Measurements from ENCODE around the gene OOEP. TPM values are rescaled to one million over a fixed set of nuclear protein-coding genes. Genes with fewer than 3 reads are reported as not detected.
"Not testable (repeated sequence)": the region's sequence is repeated elsewhere in the genome, so short reads cannot be mapped to it uniquely, and the experiment has no call there.

OOEP gene
- polyA plus RNA-seq = under 1 TPM in 2 of 3 donors, not detected in 1; 0.27 to 0.59 TPM

GRCh38 chr6:73369563-73369962 lies at the start of gene OOEP:
Gene OOEP, minus strand, starts transcription at chr6:73369897. Its CDS starts 105 bp downstream, at chr6:73369792.
- 95 to 97% (median 97%) methylated on average over 36 of the region's 36 CpGs for WGBS, 3 donors

GRCh38 chr6:73418081-73418741 lies 48.5 kb upstream of the OOEP start:
- WGBS, 3 donors = 85 to 91% (median 89%) methylated on average over 11 of the region's 11 CpGs
- H3K27ac ChIP-seq (ENCODE audit: low read depth, low read length) = no peak overlapping the region

More at GRCh38 chr6:73369563-73369962, at the start of gene OOEP:
- no peak within 1 kb of the TSS for H3K27ac ChIP-seq (ENCODE audit: low read depth, low read length)

GRCh38 chr6:73413102-73413501 lies 43.4 kb upstream of the OOEP start:
- WGBS, 3 donors = 94 to 100% (median 99%) methylated on average over 3 of the region's 3 CpGs
- no peak overlapping the region for H3K27ac ChIP-seq (ENCODE audit: low read depth, low read length)

- H3K27ac ChIP-seq (ENCODE audit: low read depth, low read length) = no peak overlapping the region
- WGBS, 3 donors = 86 to 97% (median 93%) methylated on average over 1 of the region's 1 CpG
Observed at GRCh38 chr6:73409395-73409794, 39.7 kb upstream of the OOEP start.

- no peak overlapping the region for H3K27ac ChIP-seq (ENCODE audit: low read depth, low read length)
Observed at GRCh38 chr6:73400656-73401055, 31.0 kb upstream of the OOEP start.

- 91 to 98% (median 96%) methylated on average over 10 of the region's 10 CpGs for WGBS, 3 donors
- no peak overlapping the region for H3K27ac ChIP-seq (ENCODE audit: low read depth, low read length)
Observed at GRCh38 chr6:73395875-73396274, 26.2 kb upstream of the OOEP start.

GRCh38 chr6:73394577-73395354 lies 25.1 kb upstream of the OOEP start, which contains the start of gene DDX43:
Gene DDX43, plus strand, starts transcription at chr6:73394828. Its CDS starts 78 bp downstream, at chr6:73394906.
- no peak within 1 kb of the TSS for H3K27ac ChIP-seq (ENCODE audit: low read depth, low read length)
- 58 to 80% (median 73%) methylated on average over 53 to 54 of the region's 54 CpGs for WGBS, 3 donors

- WGBS, 3 donors = 87 to 98% (median 91%) methylated on average over 3 of the region's 3 CpGs
- no peak overlapping the region for H3K27ac ChIP-seq (ENCODE audit: low read depth, low read length)
Observed at GRCh38 chr6:73393278-73393677, 23.6 kb upstream of the OOEP start.

- WGBS, 3 donors = 67 to 74% (median 68%) methylated on average over 4 of the region's 4 CpGs
- H3K27ac ChIP-seq (ENCODE audit: low read depth, low read length) = not testable (repeated sequence)
Observed at GRCh38 chr6:73392188-73392587, 22.5 kb upstream of the OOEP start.

- WGBS, 3 donors = 67 to 77% (median 70%) methylated on average over 2 of the region's 2 CpGs
- H3K27ac ChIP-seq (ENCODE audit: low read depth, low read length) = no peak overlapping the region
Observed at GRCh38 chr6:73391675-73392074, 22.0 kb upstream of the OOEP start.

GRCh38 chr6:73389854-73390253 lies 20.2 kb upstream of the OOEP start:
- H3K27ac ChIP-seq (ENCODE audit: low read depth, low read length) = no peak overlapping the region
- 74 to 87% (median 85%) methylated on average over 10 of the region's 10 CpGs for WGBS, 3 donors

GRCh38 chr6:73388800-73389512 lies 19.3 kb upstream of the OOEP start:
- WGBS, 3 donors = 1 to 3% (median 1%) methylated on average over 38 of the region's 38 CpGs
- H3K27ac ChIP-seq (ENCODE audit: low read depth, low read length) = no peak overlapping the region

- H3K27ac ChIP-seq (ENCODE audit: low read depth, low read length) = no peak overlapping the region
- 32 to 46% (median 36%) methylated on average over 4 of the region's 4 CpGs for WGBS, 3 donors
Observed at GRCh38 chr6:73388433-73388799, 18.7 kb upstream of the OOEP start.

GRCh38 chr6:73382462-73383113 lies 12.9 kb upstream of the OOEP start:
- no peak overlapping the region for H3K27ac ChIP-seq (ENCODE audit: low read depth, low read length)
- 87 to 90% (median 88%) methylated on average over 6 of the region's 6 CpGs for WGBS, 3 donors

GRCh38 chr6:73381531-73381930 lies 11.8 kb upstream of the OOEP start:
- WGBS, 3 donors = 90 to 95% (median 95%) methylated on average over 10 of the region's 10 CpGs
- not testable (repeated sequence) for H3K27ac ChIP-seq (ENCODE audit: low read depth, low read length)

- 34 to 71% (median 63%) methylated on average over 3 of the region's 3 CpGs for WGBS, 3 donors
Observed at GRCh38 chr6:73377225-73377624, 7.5 kb upstream of the OOEP start.

GRCh38 chr6:73375216-73375615 lies 5.5 kb upstream of the OOEP start:
- WGBS, 3 donors = 71 to 88% (median 80%) methylated on average over 1 of the region's 1 CpG
- no peak overlapping the region for H3K27ac ChIP-seq (ENCODE audit: low read depth, low read length)

More at GRCh38 chr6:73377225-73377624, 7.5 kb upstream of the OOEP start:
- no peak overlapping the region for H3K27ac ChIP-seq (ENCODE audit: low read depth, low read length)

- 80 to 86% (median 84%) methylated on average over 10 of the region's 10 CpGs for WGBS, 3 donors
- H3K27ac ChIP-seq (ENCODE audit: low read depth, low read length) = no peak overlapping the region
Observed at GRCh38 chr6:73372516-73372915, 2.8 kb upstream of the OOEP start.

- 95 to 99% (median 95%) methylated on average over 4 of the region's 4 CpGs for WGBS, 3 donors
- no peak overlapping the region for H3K27ac ChIP-seq (ENCODE audit: low read depth, low read length)
Observed at GRCh38 chr6:73371984-73372383, 2.3 kb upstream of the OOEP start.

All from adipose tissue (tissue), 3 donors.